Measurements from ENCODE around the gene CSNK1A1.

DNA sequence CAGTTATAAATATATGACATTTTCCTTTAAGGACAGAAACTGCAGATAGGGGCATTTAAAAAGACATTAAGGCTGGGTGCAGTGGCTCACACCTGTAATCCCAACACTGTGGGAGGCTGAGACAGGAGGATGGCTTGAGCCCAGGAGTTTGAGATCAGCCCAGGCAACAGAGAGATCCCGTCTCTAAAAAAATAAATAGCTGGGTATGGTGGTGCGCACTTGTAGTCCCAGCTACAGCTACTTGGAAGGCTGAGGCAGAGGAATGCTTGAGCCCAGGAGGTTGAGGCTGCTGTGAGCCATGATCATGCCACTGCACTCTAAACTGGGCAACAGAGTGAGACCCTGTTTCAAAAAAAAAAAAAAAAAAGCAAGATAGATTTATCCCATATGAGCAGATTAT is 63.6 kb downstream of the CSNK1A1 start:
- TF ChIP-seq, protein P1, sequence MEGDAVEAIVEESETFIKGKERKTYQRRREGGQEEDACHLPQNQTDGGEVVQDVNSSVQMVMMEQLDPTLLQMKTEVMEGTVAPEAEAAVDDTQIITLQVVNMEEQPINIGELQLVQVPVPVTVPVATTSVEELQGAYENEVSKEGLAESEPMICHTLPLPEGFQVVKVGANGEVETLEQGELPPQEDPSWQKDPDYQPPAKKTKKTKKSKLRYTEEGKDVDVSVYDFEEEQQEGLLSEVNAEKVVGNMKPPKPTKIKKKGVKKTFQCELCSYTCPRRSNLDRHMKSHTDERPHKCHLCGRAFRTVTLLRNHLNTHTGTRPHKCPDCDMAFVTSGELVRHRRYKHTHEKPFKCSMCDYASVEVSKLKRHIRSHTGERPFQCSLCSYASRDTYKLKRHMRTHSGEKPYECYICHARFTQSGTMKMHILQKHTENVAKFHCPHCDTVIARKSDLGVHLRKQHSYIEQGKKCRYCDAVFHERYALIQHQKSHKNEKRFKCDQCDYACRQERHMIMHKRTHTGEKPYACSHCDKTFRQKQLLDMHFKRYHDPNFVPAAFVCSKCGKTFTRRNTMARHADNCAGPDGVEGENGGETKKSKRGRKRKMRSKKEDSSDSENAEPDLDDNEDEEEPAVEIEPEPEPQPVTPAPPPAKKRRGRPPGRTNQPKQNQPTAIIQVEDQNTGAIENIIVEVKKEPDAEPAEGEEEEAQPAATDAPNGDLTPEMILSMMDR (IDR thresholded peaks at IDR 0.05; ENCODE audit: poor library complexity, severe bottlenecking), result no peak
- TF ChIP-seq RAD21 (conservative IDR thresholded peaks at IDR 0.05), result no peak
- TF ChIP-seq POLR2AphosphoS5 (IDR thresholded peaks at IDR 0.05), result peak; percentile 1
- no peak for TF ChIP-seq SMC3 (conservative IDR thresholded peaks at IDR 0.05; ENCODE audit: poor library complexity)
- no peak for TF ChIP-seq MXI1 (conservative IDR thresholded peaks at IDR 0.05; ENCODE audit: poor library complexity, severe bottlenecking)
- no peak for TF ChIP-seq EP300 (conservative IDR thresholded peaks at IDR 0.05; ENCODE audit: poor library complexity, severe bottlenecking)
- TF ChIP-seq TAF1 (IDR thresholded peaks at IDR 0.05; ENCODE audit: low read depth), result no peak
- no peak for TF ChIP-seq EZH2 (IDR thresholded peaks at IDR 0.05; ENCODE audit: borderline replicate concordance, insufficient read depth, low read length, poor library complexity, severe bottlenecking)
